T follicular helper cell (primary cell): ENCODE measurements around the gene ELOA.

Experiments used
- DNase-seq: peaks from one replicate; pipeline ENCODE4 v3.0.0-alpha.2; 2020; ENCODE audit warnings: low read depth
- total RNA-seq, 2 experiments: gene quantifications; one replicate each; lab custom pipeline; 2026; lab: John Stamatoyannopoulos, UW

Gene ELOA, protein sequence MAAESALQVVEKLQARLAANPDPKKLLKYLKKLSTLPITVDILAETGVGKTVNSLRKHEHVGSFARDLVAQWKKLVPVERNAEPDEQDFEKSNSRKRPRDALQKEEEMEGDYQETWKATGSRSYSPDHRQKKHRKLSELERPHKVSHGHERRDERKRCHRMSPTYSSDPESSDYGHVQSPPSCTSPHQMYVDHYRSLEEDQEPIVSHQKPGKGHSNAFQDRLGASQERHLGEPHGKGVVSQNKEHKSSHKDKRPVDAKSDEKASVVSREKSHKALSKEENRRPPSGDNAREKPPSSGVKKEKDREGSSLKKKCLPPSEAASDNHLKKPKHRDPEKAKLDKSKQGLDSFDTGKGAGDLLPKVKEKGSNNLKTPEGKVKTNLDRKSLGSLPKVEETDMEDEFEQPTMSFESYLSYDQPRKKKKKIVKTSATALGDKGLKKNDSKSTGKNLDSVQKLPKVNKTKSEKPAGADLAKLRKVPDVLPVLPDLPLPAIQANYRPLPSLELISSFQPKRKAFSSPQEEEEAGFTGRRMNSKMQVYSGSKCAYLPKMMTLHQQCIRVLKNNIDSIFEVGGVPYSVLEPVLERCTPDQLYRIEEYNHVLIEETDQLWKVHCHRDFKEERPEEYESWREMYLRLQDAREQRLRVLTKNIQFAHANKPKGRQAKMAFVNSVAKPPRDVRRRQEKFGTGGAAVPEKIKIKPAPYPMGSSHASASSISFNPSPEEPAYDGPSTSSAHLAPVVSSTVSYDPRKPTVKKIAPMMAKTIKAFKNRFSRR
- total RNA-seq = 91.1 to 135 reads per million in 2 experiments

DNA sequence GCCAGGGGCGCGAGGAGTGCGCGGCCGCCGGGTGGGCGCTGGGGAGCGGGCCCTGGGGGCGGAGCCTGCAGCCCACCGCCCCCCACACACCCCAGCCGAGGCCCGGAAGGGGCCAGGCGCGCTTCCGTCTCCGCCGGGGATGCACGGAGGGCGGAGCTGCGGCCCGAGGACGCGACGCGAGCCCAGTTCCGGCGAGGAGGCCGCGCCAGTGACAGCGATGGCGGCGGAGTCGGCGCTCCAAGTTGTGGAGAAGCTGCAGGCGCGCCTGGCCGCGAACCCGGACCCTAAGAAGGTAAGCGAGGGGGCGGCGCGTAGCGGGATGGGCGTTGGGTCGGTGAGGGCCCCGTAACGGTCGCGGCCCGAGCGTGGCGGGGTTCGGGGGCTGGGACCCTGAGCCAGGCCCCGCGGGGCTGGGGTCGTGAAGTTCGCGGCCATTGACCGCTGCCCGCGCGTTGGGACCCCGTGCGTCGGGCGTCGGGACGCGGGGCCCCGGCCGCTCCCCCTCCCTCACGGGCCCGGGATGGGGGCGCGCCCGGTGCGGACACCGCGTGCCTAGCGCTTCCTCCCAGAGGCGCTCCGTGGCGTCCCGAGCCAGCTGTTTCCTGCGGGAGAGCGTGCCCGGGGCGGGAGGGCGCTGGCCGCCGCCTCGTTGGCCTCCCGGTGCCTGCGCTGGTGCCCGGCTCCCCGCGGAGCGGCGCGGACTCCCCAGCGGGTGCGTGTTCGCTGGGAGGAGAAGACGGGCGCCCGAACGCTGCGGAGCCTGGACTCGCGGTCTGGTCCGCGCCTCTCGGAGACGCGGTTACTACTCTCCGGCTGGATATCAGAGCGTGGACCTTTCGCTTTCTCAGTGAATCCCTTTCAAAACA lies at the start of gene ELOA:
Gene ELOA, plus strand, starts transcription at position 185 of the 866 bp plus-strand sequence. Its CDS starts 33 bp downstream, at position 218.
- peak; percentile 66 for DNase-seq

DNA sequence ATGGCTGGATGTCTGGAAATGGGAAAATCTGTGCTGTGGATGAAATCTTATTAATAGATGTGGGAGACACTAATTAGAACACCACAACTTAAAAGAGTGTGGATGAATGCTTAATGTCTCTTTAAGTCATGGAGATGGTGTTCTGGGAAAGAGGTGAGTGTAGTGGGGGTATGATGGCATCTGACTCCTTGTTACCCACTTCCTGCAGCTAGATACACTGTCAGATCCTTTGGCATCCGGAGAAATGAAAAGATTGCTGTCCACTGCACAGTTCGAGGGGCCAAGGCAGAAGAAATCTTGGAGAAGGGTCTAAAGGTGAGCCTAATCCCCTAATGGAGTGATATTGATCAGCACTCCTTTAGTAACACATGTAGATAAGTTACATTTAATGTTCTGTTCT lies 49.7 kb upstream of the ELOA start:
- DNase-seq = no peak

DNA sequence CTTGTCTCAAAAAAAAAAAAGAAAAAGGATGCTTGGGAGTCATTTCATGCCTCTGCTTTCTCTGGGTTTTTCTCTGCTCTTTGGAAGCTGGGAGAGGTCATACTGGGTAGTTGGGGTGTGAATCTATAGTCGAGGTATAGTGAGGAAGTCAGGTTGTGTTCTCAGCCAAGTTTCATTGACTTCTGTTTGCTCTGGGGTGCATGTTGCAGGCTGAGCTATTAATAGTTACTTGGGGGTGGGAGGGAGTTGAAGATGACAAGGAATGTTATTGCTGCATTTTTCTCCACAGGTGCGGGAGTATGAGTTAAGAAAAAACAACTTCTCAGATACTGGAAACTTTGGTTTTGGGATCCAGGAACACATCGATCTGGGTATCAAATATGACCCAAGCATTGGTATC lies 48.9 kb upstream of the ELOA start:
- DNase-seq = no peak

DNA sequence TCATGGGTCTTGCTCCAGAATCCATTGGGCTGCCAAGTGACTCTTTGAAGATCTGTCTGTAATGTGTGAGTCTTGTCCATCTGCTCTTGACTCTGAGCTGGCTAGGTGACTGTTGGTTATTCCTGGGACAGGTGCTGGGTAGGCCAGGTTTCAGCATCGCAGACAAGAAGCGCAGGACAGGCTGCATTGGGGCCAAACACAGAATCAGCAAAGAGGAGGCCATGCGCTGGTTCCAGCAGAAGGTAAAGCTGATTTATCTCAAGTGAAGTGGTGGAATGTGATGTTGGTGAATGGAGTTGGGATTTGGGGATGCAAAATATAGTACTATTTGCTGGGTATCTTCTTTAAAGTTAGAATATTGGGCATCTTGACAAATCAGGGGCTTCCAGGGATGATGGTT lies 47.6 kb upstream of the ELOA start:
- DNase-seq = no peak

DNA sequence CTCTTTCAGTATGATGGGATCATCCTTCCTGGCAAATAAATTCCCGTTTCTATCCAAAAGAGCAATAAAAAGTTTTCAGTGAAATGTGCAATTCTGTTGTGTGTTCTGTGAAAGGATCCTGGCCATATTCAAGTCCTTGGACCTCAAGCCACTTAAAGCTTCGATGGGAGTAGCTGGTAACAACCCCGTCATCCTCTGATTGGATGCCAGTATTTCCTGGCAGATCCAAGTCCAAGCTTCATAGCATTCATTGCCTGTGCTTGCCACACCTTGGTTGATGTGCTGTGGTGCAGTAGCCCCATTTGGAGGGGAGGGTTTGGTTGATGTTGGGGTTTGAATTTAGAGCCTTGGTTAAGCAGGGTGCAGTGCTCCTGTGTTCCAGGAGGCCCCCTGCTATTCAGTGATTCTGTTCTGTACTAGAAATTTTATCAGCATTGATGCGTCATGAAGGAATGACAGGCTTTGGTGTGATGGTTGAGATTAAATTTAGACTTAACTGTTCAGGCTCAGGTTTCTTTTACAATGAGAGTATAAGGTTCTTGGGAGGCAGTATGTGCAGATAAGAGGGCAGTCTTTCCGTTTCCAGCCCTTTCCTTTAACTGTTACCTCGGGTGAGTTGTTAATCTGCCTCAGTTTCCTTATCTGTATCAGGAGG lies 46.8 kb upstream of the ELOA start:
- DNase-seq = no peak

DNA sequence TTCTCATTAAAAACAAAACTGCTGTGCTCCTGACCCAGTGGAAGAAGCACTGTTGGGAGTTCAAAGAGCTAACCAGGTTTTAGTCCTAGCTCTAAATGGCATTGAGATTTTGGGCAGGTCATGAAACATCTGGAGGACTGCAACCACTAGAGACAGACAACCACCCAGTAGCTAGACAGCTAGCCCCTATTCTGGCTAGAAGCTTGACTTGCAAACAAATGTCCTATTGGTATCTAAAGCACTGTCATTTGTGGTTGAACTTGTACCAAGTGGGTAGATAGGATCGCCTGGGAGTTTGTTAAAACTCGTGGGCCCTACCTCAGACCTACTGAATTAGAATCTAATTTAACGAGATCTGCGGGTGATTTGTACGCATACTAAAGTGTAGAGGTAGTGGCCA lies 44.8 kb upstream of the ELOA start:
- no peak for DNase-seq

DNA sequence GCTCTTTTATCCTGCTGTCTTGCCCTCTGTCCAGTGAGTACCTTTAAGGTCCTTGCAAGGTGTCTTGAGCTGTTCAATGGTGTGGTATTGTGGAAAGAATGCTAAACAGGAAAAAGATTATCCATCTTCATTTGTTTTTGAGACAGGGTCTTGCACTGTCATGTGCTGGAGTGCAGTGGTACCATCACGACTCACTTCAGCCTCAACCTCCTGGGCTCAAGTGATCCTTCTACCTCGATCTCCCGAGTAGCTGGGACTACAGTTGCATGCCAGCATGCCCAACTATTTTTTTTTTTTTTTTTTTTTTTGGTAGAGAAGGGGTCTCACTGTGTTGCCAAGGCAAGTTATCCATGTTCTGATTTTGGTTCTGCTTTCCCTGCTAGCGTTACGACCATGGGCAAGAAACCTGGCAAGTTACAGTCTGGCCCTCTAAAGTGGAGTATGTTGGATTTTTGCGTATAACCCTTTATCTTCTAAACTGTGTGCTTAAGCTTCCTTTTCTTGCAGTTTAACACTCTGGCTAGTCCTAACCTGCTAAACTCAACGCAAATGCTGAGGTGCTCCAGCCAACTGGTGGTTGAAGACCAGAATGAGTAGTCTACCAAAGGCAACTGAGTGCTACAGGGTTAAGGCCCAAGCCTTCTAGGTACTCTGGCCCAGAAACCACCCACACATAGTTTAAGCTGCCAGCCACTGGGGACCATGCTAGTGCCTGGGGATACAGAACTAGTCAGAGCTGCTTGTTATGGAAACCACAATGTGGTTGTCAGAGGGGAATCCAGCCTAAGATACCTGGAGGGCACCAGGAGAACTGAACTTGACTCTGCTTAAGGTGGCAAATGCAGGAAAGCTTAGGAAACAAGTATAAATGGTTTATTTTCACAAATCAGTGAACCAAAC lies 43.7 kb upstream of the ELOA start:
- no peak for DNase-seq

DNA sequence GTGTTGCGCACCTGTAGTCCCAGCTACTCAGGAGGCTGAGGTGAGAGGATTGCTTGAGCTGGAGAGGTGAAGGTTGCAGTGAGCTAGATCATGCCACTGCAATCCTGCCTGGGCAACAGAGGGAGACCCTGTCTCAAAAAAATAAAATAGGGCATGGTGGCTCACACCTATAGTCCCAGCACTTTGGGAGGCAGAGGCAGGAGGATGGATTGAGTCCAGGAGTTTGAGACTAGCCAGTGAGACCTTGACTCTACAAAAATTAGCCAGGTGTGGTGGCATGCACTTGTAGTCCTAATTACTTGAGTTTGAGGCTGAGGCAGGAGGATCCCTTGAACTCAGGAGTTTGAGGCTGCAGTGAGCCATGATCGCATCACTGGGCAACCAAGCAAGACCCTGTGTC lies 42.0 kb upstream of the ELOA start:
- no peak for DNase-seq

DNA sequence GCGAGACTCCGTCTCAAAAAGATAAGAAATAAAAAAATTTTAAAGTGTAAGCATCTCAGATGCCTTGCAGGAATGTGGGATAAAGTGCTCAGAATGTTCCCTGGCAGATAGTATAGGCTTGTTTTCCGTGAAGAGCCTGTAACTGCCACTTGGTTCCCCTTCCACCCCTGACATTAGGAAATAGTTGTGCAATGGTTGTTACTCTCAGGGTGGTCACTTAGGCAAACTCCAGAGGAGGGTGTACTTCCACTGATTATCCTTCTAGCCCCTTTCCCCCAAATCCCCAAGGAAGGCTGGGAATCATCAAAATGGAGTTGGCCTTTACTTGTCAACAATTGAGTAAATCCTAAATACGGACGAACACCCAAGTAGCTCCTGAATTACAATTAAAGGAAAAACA lies 41.3 kb upstream of the ELOA start:
- DNase-seq = no peak

DNA sequence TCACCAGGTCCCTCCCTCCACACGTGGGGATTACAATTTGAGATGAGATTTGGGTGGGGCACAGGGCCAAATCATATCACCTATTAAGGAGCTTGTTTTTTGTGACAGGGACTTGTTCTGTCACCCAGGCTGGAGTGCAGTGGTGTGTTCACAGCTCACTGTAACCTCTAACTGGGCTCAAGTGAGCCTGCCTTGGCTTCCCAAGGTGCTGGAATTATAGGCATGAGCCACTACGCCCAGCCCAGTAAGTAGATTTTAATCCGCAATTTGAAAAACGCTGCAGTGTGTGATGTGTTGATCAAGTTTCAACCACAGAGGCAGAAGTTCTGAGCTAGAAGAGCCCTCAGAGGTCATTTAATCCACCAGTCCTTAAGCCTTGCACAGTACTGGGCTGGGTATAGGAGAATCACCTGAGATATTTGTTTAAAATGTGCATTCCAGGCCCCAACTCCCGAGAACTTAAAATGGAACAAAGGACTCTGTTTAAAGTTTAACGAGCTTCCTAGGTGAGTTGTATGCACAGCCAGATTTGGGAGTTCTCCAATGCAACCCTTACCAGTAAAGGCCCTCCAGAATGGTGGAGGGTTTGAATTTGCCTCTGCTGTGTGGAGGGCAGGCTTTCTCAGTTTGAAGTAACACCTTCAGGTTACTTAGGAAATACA lies 38.3 kb upstream of the ELOA start:
- no peak for DNase-seq

DNA sequence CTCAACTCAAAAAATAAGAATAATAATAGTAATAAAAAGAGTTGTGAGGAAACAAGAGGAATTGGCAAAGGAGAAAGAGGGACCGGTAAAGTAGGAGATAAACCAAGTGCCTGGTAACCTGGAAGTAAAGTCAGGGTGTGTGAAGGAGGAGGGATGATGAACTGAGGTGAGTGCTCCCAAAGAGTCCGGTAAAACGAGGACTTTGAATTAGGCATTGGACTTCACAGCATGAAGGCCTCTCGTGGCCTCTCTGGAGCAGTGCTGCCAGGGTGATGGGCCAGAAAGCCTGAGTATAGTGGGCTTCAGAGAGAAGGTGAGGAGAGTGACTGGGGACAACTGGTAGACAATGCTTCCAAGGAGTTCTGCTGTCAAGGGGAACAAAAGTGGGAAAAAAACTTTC lies 34.0 kb upstream of the ELOA start:
- DNase-seq = no peak

DNA sequence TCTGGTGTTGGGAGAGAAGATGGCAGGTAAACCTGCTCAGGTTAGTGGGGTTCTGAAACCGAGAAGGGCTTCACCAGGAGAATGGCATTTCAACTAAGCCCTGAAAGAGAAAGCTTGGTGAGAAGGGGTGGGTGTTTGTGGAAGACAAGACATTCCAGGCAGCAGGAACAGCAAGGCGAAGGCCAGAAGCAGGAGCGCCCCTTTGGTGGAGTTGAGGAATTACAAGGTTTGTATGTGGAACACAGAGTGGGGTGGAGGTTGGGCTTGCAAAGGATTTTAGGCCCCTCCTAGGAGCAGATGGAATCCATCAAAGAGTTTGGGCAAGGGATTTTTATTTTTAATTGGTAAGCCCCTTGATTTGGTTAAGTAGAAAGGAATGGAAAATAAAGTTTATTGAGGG lies 24.8 kb upstream of the ELOA start:
- no peak for DNase-seq

DNA sequence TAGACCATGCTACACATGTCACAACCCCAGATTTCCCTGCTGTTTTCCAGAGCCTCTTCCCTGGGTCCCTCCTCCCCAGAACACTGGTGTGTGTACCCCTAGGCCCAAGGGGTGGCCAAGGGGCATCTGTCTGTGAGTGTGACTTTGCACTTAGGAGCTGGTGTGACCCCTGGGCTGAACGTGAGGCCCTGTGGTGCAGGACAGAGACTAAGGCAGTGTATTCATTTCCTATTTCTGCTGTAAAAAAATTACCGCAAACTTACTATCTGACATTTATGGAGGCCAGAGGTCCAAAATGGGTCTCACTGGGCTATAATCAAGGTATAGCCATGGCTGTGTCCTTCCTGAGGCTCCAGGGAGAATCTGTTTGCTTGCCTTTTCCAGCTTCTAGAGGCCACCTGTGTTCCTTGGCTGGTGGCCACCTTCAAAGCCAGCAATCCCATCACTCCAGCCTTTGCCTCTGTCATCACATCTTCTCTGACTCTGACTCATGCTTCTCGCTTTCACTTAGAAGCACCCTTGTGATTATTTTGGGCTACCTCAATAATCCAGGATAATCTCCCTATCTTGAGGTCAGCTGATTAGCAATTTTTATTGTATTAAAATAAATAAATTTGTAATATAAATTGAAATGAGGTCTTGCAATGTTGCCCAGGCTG lies 24.0 kb upstream of the ELOA start:
- no peak for DNase-seq

DNA sequence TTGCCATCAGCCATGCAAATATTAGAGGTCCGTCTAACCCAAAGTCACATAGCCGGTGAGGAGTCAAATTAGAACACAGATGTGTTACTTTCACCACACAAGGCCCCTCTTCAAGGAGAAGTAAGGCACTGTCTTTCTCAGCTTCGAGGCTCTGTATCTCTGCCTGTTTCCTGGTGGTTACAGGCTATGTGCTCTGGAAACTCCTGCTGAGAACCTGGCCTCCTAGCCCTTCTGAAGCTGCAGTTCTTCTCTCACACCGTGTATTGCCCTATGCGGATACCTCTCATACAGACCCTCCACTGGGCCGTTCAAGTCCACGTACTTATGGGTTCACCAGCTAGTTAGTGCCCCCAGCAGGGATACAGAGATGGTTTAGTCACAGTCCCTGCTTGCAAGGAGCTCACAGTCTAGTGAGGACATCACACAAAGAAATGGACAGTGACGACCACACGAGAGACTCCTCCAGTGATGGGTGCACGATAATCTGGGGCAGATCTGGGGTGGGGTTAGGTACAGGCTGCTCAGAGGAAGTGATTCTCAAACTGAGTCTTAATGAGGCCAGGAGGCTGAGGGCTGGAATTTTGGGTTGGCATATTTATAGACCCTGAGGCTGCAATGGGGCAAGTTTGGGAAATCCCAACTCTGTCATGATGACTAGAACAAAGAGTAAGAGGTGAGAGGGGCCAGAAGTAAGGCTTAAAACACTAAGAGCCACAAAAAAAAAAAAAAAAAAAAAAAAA lies 22.8 kb upstream of the ELOA start:
- no peak for DNase-seq

DNA sequence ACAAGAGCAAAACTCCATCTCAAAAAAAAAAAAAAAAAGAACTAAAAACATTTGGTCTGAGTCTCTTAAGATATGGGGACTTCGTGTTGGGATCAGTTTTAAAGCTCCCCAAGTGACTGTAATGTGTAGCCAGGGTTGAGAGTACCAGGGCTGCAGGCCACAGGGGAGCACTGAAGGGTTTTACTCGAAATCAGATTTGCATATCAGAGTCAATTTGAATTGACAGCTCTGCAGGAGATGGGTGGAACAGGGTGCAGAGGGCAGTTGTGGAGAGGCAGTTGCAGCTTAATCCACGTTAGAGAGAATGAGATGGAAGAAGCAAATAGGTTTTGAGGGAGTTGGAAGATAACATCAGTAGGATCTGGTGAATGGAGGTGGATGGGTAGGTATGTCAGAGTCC lies 20.6 kb upstream of the ELOA start:
- DNase-seq = no peak

DNA sequence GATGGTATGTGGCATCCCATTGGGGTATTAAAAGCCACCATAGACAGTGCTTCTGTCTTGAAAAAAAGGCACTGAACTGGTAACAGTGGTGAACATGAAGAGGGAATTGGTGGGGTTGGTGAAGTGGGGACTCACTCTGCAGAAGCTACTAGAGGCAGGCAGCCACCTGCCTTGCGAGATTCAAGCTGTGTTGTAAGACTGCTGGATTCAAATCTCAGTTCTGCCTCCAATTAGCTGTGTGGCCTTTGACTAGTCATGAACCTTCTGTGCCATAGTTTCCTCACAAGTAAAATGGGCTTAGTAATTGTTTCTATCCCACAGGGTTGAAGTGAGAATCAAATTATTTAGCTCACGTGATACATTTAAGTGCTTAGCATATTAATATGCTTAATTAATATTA lies 16.6 kb upstream of the ELOA start:
- no peak for DNase-seq

DNA sequence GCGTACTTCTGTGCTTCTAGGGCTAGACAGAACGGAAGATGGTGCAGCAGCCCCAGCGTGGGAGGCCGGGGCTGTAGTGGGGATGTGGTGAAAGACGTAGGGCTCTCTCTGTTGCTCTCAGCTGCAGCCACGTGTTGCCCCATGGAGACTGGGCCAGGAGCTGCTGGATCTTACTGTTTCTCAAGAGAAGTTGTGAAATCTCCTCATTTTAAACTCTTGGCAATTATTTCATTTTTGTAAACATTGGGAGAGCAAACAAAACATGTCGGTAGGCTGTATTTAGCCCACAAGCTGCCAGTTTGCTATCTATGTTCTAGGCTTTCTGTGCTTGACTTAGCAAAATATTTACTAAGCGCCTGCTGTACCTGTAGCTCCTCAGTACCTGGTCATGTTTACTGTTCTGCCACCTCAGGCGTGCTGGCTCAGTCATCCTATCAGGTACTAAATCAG lies 15.9 kb upstream of the ELOA start:
- no peak for DNase-seq

DNA sequence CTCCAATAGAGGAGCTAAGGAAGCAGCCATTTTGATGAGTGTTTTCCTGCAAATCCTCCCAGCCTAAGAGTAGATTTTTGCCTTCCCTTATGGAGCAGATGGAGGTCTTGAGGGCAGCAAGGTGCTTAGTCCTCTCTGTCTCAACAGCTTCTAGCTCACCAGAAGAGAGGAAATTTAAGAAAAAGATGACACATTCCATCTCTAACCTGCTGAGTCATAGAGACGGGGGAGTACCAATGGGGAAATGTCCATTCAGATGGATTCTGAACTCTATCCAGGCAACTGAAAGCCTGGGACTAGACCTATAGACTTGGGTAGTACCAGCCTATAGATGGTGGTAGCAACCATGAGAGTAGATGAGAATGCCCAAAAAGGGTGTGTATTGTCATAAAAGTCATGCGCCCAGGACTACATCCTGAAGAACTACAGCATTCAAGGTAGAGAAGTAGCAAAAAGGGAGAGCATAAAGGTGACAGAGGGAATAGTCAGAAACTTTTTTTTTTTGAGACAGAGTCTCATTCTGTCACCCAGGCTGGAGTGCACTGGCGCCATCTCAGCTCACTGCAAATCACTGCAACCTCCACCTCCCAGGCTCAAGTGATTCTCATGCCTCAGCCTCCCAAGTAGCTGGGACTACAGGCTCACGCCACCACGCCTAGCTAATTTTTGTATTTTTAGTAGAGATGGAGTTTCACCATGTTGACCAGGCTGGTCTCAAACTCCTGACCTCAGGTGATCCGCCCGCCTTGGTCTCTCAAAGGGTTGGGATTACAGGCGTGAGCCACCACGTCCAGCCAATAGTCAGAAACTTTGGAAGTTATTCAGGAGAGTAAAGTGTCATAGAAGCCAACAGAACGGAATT lies 10.7 kb upstream of the ELOA start:
- no peak for DNase-seq
